DND-41 (cell line): Measurements from ENCODE around the gene CATSPERZ.

Experiments used
- EZH2 ChIP-seq: IDR thresholded peaks from 3 replicates; pipeline ENCODE4 v1.6.1; 2012; ENCODE audit warnings: borderline replicate concordance, low read depth, mild to moderate bottlenecking, moderate library complexity, low read length, inconsistent platforms; ENCODE audit not compliant: severe bottlenecking
- TF ChIP-seq, protein P1 (sequence below): IDR thresholded peaks from 2 replicates; pipeline ENCODE4 v1.5.1; 2012; ENCODE audit warnings: borderline replicate concordance, low read length, moderate library complexity, mild to moderate bottlenecking; ENCODE audit not compliant: poor library complexity, severe bottlenecking; ENCODE audit errors: extremely low read depth

GRCh38 chr11:64327375-64327774 lies 27.2 kb downstream of the CATSPERZ start:
- TF ChIP-seq, protein P1, sequence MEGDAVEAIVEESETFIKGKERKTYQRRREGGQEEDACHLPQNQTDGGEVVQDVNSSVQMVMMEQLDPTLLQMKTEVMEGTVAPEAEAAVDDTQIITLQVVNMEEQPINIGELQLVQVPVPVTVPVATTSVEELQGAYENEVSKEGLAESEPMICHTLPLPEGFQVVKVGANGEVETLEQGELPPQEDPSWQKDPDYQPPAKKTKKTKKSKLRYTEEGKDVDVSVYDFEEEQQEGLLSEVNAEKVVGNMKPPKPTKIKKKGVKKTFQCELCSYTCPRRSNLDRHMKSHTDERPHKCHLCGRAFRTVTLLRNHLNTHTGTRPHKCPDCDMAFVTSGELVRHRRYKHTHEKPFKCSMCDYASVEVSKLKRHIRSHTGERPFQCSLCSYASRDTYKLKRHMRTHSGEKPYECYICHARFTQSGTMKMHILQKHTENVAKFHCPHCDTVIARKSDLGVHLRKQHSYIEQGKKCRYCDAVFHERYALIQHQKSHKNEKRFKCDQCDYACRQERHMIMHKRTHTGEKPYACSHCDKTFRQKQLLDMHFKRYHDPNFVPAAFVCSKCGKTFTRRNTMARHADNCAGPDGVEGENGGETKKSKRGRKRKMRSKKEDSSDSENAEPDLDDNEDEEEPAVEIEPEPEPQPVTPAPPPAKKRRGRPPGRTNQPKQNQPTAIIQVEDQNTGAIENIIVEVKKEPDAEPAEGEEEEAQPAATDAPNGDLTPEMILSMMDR = no peak
- TF ChIP-seq EZH2 = no peak
